ENCODE measurements around the gene GSTT2B. TPM values are rescaled to one million over a fixed set of nuclear protein-coding genes. Genes with fewer than 3 reads are reported as not detected.
"Not testable (repeated sequence)": the region's sequence is repeated elsewhere in the genome, so short reads cannot be mapped to it uniquely, and the experiment has no call there.

GSTT2B gene
- total RNA-seq, 1 experiment from 2014 or later, result 0.91 TPM

DNA sequence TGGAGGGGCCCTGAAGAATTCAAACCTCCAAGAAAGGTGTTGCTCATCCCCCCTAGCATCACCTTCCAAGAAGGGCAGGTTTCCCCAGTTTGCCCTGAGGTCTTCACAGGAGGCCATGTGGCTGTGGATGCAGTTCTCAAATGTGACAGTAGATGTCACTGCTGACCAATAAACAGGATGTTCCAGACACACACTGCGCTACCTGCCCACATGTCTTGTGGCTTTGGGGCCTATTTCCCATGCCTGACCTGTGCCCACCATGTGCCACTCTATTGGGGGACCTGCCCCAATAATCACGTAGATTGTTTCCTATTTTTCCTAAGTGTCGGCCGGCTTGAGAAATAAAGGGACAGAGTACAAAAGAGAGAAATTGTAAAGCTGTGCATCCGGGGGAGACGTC is 23.4 kb upstream of the GSTT2B start:
- DNase-seq (ENCODE audit: low read depth), result no peak

DNA sequence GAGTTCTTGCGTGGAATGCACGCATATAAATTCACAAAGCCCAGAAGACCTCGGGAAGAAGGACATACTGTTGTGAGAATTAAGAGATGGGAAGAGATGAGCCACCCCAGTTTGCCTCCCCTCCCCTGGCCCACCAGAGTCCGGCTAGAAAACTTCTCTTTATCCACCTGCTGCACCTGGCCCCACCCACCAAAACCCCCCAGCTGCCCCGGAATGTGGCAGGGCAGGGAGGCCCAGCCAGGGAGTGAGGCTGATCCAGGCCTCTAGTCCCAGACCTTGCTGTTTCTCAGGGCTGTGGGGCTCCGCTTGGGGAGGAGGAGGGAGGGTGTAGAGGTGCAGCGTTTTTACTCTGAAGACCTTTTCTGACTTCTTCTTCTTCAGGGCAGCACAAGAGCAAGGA is 19.6 kb upstream of the GSTT2B start:
- DNase-seq (ENCODE audit: low read depth), result not testable (repeated sequence)

- not testable (repeated sequence) for DNase-seq (ENCODE audit: low read depth)
These were observed 18.7 kb upstream of the GSTT2B start, which contains the start of gene GSTT2 for GRCh38 chr22:23979557-23980240. Gene GSTT2, plus strand, starts transcription at chr22:23980134.

DNA sequence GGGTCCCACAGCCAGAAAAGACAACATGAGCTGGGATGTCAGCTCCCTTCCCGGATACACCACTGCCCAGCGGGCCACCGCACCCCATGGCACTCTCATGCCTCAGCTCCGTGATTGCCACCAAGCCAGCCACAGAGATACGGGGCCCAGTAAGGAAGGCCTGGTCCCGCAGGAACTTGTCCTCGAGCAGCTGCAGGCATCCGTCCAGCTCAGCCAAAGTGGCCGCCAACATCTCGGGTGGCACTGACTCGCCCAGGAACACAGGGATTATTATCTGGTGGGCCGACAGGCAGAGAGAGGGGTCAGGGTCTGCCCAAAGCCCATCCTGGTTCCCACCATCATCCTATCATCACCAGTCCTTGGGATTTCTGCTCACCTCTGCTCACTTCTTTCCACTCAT is 16.3 kb upstream of the GSTT2B start:
- not testable (repeated sequence) for DNase-seq (ENCODE audit: low read depth)

DNA sequence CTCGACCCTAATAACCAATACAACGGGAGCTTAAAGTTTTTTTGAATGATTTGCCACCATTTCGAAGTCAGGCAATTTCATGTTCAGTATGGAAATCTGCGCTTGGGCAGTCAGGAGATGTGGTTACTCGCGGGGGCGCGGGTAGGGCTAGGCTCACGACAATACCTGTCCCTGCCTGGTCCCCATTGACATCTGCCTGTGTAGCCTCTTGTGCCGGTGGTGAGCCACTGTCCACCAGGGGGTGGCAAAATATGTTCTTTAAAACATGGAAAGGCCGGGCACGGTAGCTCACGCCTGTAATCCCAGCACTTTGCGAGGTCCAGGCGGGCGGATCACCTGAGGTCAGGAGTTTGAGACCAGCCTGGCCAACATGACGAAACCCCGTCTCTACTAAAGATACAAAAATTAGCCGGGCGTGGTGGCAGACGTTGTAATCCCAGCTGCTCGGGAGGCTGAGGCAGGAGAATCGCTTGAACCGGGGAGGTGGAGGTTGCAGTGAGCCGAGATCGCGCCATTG is 13.9 kb upstream of the GSTT2B start:
- not testable (repeated sequence) for DNase-seq (ENCODE audit: low read depth)

GRCh38 chr22:23974345-23974744 is 13.3 kb upstream of the GSTT2B start, which contains the start of gene DDT:
Gene DDT, minus strand, starts transcription at chr22:23974441. Its CDS starts 27 bp downstream, at chr22:23974414.
- not testable (repeated sequence) for DNase-seq (ENCODE audit: low read depth)

DNA sequence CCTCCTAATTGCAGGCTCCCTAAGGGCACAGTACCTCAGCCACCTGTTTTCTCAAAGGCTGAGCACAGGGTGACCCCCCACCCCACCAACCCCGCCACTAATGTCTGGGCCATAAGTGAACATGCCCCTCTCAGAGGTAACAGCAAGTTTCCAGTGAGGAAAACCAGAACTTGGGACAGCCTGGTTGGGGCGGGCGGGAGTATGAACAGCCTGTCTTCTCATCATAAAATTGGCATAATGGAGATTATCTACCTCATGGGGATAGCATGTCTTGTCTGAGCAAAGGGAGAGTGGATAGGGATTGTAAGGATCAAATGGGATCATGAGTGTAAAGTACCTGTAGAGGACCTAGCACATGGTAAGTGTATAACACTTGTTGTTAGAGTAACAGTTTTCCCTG is 10.9 kb upstream of the GSTT2B start:
- not testable (repeated sequence) for DNase-seq (ENCODE audit: low read depth)

- no peak for DNase-seq (ENCODE audit: low read depth)
These were observed 10.0 kb upstream of the GSTT2B start for GRCh38 chr22:23970816-23971486.

DNA sequence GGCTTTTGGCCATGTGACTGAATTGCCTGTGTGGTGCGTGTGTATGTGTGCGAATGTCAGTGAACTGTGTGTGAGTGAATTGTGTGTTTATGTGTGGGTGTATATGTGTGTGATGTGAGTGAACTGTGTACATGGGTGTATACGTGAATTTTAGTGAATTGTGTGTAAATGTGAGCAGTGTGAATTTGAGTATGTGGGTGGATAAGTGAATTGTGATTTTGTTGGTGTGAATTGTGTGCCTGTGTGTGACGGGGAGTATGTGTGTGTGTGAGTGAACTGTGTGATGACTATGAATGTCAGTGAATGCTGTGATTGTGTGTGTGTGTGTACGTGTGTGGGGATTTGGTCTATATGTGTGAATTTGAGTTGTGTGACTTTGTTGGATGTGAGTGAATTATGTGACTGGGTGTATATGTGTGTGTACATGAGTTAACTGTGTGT is 9.2 kb upstream of the GSTT2B start:
- no peak for DNase-seq (ENCODE audit: low read depth)

- DNase-seq (ENCODE audit: low read depth), result no peak
These were observed 8.1 kb upstream of the GSTT2B start for GRCh38 chr22:23969071-23969470.

GRCh38 chr22:23966568-23966967 is 5.6 kb upstream of the GSTT2B start, which contains the start of gene DDTL:
Gene DDTL, plus strand, starts transcription at chr22:23966888. Its CDS starts 27 bp downstream, at chr22:23966915.
- DNase-seq (ENCODE audit: low read depth), result not testable (repeated sequence)

DNA sequence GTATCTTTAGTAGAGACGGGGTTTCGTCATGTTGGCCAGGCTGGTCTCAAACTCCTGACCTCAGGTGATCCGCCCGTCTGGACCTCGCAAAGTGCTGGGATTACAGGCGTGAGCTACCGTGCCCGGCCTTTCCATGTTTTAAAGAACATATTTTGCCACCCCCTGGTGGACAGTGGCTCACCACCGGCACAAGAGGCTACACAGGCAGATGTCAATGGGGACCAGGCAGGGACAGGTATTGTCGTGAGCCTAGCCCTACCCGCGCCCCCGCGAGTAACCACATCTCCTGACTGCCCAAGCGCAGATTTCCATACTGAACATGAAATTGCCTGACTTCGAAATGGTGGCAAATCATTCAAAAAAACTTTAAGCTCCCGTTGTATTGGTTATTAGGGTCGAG is 5.1 kb upstream of the GSTT2B start:
- not testable (repeated sequence) for DNase-seq (ENCODE audit: low read depth)

GRCh38 chr22:23956301-23956900 is 4.6 kb downstream of the GSTT2B start:
- DNase-seq (ENCODE audit: low read depth), result peak; percentile 69

DNA sequence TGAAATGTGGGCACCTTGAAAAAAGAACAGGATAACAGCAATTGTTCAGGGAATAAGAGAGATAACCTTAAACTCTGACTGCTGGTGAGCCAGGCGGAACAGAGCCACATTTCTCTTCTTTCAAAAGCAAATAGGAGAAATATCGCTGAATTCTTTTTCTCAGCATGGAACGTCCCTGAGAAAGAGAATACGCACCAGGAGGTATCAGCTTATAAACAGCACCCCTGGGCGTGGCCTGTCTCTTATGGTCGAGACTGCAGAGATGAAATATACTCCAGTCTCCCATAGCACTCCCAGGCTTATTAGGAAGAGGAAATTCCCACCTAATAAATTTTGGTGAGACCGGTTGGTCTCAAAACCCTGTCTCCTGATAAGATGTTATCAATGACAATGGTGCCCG is 5.1 kb downstream of the GSTT2B start:
- not testable (repeated sequence) for DNase-seq (ENCODE audit: low read depth)

DNA sequence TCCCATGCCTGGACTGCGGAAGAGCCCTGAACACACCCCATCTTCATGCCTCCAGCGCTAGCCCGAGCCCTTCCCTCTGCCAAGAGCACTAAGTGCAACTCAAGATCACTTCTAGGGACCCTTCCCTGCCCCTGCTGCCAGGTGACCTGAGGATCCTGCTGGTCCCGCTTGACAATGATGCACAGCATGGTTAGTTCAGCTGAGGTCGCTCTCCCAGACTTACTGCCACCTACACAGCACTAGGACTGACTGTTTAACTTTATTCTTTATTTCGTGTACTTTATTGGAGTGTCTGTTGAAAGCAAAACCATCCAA is 6.0 kb downstream of the GSTT2B start:
- DNase-seq (ENCODE audit: low read depth), result not testable (repeated sequence)

DNA sequence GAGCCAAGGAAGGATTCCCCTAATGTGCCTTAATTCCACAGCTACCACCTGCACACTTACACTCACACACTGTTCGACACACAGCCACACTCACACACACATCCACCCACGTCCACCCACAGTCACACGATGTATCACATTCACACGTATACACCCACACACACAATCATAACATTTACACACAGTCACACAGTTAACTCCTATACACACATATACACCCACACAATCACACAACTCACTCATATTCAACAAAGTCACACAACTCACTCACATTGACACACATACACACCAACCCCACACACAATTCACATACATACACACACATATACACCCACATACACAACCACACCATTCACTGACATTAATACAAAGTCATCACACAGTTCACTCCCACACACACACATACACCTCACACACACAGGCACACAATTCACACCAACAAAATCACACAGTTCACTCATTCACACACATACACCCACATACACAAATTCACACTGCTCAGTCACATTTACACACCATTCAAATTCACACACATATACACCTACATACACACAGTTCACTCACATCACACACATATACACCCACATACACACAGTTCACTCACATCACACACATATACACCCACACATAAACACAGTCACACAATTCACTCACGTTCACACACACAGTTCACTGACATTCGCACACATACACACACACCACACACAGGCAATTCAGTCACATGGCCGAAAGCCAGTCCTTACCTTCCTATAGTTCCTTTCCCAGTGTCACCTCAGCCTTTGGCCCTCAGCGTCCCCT is 6.6 kb downstream of the GSTT2B start:
- not testable (repeated sequence) for DNase-seq (ENCODE audit: low read depth)

DNA sequence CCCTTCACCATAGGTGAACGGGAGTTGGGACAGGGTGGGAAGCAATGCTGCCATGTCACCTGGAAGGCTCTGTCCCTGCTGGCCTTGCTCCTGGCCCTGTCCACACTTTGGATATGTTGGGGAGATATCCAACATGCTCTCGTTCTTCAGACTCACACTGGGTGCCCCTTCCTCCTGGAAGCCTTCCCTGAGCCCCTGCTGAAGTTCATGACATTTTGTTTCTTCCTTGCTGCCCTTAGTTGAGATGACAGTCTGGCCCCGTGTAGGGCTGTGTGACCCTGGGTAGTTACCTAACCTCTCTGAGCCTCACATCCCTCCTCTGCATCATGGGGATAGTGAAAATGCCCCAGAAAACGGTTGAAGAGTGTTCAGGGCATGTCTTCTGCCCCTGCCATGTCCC is 7.5 kb downstream of the GSTT2B start:
- not testable (repeated sequence) for DNase-seq (ENCODE audit: low read depth)

- not testable (repeated sequence) for DNase-seq (ENCODE audit: low read depth)
These were observed 8.1 kb downstream of the GSTT2B start for GRCh38 chr22:23952794-23953405.

DNA sequence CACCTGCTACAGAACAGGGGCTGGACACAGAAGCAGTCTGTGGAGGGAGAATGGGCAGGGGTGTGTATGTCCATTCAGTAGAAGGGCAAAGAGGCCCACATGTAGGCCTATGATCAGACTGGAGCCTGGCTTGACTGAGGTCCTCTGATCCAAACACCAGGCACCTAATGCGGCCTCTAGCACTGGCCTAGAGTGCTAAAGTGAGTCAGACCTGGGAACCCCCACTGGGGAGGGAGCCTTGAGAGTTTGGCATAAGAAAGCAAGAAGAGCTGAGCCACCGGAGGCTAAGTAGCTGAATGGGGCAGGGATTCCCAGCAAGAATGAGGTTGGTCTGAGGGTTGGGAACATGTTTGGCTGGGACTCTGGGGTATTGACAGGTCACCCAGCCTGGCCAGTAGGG is 9.6 kb downstream of the GSTT2B start:
- peak; percentile 34 for DNase-seq (ENCODE audit: low read depth)

- DNase-seq (ENCODE audit: low read depth), result not testable (repeated sequence)
These were observed 11.2 kb downstream of the GSTT2B start for GRCh38 chr22:23949764-23950163.

DNA sequence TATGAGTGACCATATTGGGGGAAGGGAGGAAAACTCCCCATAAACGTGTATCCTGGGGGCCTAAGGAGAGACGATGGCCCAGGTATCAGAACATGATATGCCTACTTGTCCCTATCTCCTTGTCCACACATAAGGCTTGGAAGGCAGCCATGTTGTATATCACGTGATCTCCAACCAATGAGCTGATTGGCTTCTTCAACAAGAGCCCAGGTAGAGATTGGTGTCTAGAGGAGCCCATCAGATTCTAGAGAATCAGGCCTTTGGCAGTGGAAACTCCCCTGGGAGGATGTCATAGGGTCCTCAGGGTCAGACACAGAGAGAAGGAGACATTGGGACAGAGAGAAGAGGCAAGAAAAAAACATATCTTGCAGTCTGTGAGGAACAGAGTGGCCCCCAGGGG is 13.6 kb downstream of the GSTT2B start:
- not testable (repeated sequence) for DNase-seq (ENCODE audit: low read depth)
